H7 (cell line): ENCODE results near the gene LAPTM5. TPM values are rescaled to one million over a fixed set of nuclear protein-coding genes. Genes with fewer than 3 reads are reported as not detected.
"Not testable (repeated sequence)": the region's sequence is repeated elsewhere in the genome, so short reads cannot be mapped to it uniquely, and the experiment has no call there.

Source experiments
- DNase-seq: peaks from one replicate; pipeline ENCODE4 v3.0.0; 2012
- H3K27me3 ChIP-seq: 2 replicates; pipeline ENCODE4 v1.6.0; 2011; ENCODE audit warnings: mild to moderate bottlenecking, low read length; ENCODE audit not compliant: control insufficient read depth, insufficient read depth
- H3K36me3 ChIP-seq: replicated peaks from 2 replicates; pipeline ENCODE4 v1.5.1; 2011; ENCODE audit warnings: low read length; ENCODE audit not compliant: control insufficient read depth, insufficient read depth
- H3K4me3 ChIP-seq: 2 replicates; pipeline ENCODE4 v1.5.1; 2011; ENCODE audit warnings: low read depth, mild to moderate bottlenecking, control low read depth, low read length, moderate library complexity; ENCODE audit not compliant: insufficient read depth
- total RNA-seq: library from RNA; depleted of rRNA; stranded (reverse); fragments of >200 nt; shearing (Covaris generic); gene quantifications from 2 replicates; pipeline ENCODE4 v1.2.3, GENCODE V29; 2014

The LAPTM5 gene
- total RNA-seq, 1 experiment from 2014 or later = 0.28 TPM

GRCh38 chr1:30695439-30695841 is 62.1 kb downstream of the LAPTM5 start:
- no peak for DNase-seq
- Histone ChIP-seq H3K36me3 (no peaks in the 10 kb centered on the region), H3K4me3 (no peak overlapping the region), H3K27me3 (no peaks in the 10 kb centered on the region)

GRCh38 chr1:30694280-30695175 is 63.0 kb downstream of the LAPTM5 start:
- DNase-seq = no peak
- no peaks in the 10 kb centered on the region for H3K36me3 ChIP-seq
- no peak overlapping the region for H3K4me3 ChIP-seq
- no peaks in the 10 kb centered on the region for H3K27me3 ChIP-seq

- Histone ChIP-seq H3K27me3 (no peaks in the 10 kb centered on the region), H3K4me3 (no peak overlapping the region), H3K36me3 (no peaks in the 10 kb centered on the region)
- DNase-seq = no peak
These were observed 63.8 kb downstream of the LAPTM5 start for GRCh38 chr1:30693822-30694221.

GRCh38 chr1:30693366-30693765 is 64.2 kb downstream of the LAPTM5 start:
- Histone ChIP-seq H3K4me3 (no peak overlapping the region), H3K27me3 (no peaks in the 10 kb centered on the region), H3K36me3 (no peaks in the 10 kb centered on the region)
- DNase-seq = no peak

GRCh38 chr1:30692948-30693301 is 64.6 kb downstream of the LAPTM5 start:
- DNase-seq = peak; percentile 28
- Histone ChIP-seq H3K27me3 (no peaks in the 10 kb centered on the region), H3K36me3 (no peaks in the 10 kb centered on the region), H3K4me3 (no peak overlapping the region)

GRCh38 chr1:30692201-30692947 is 65.2 kb downstream of the LAPTM5 start:
- Histone ChIP-seq H3K36me3 (no peaks in the 10 kb centered on the region), H3K4me3 (no peak overlapping the region), H3K27me3 (no peaks in the 10 kb centered on the region)
- no peak for DNase-seq

GRCh38 chr1:30691480-30691879 is 66.1 kb downstream of the LAPTM5 start:
- Histone ChIP-seq H3K4me3 (no peak overlapping the region), H3K27me3 (no peaks in the 10 kb centered on the region)
- no peak for DNase-seq

GRCh38 chr1:30689901-30690645 is 67.5 kb downstream of the LAPTM5 start:
- peak; percentile 54 for DNase-seq
- no peaks in the 10 kb centered on the region; the same call in 1 of the 2 replicates for H3K27me3 ChIP-seq
- H3K4me3 ChIP-seq = no peak overlapping the region

More at GRCh38 chr1:30691480-30691879, 66.1 kb downstream of the LAPTM5 start:
- no peaks in the 10 kb centered on the region for H3K36me3 ChIP-seq

GRCh38 chr1:30688920-30689794 is 68.4 kb downstream of the LAPTM5 start:
- DNase-seq = peak; percentile 20
- Histone ChIP-seq H3K36me3 (no peaks in the 10 kb centered on the region), H3K4me3 (no peak overlapping the region), H3K27me3 (peaks cover 5% of the 10 kb centered on the region)

More at GRCh38 chr1:30689901-30690645, 67.5 kb downstream of the LAPTM5 start:
- no peaks in the 10 kb centered on the region for H3K36me3 ChIP-seq

- H3K4me3 ChIP-seq, DNase-seq, H3K27me3 ChIP-seq, H3K36me3 ChIP-seq: not testable (repeated sequence)
These were observed 69.1 kb downstream of the LAPTM5 start for GRCh38 chr1:30688516-30688915.

- Histone ChIP-seq H3K27me3 (peaks cover 5% of the 10 kb centered on the region), H3K36me3 (no peaks in the 10 kb centered on the region), H3K4me3 (no peak overlapping the region)
- no peak for DNase-seq
These were observed 69.7 kb downstream of the LAPTM5 start for GRCh38 chr1:30687886-30688285.

GRCh38 chr1:30686236-30686935 is 71.2 kb downstream of the LAPTM5 start:
- peak; percentile 40 for DNase-seq
- Histone ChIP-seq H3K4me3 (0 out of 2 replicates have a peak overlapping the region, but pooled peaks have one; percentile 61), H3K27me3 (peaks cover 5% of the 10 kb centered on the region), H3K36me3 (no peaks in the 10 kb centered on the region)

GRCh38 chr1:30685796-30686165 is 71.8 kb downstream of the LAPTM5 start:
- DNase-seq = no peak
- no peaks in the 10 kb centered on the region for H3K36me3 ChIP-seq
- peaks cover 5% of the 10 kb centered on the region for H3K27me3 ChIP-seq
- H3K4me3 ChIP-seq = peak overlapping the region; percentile 61
